ENCODE data around the gene TRMT61A.

Gene TRMT61A

GRCh38 chr14:103544388-103545218, 15.6 kb downstream of the TRMT61A start:
- Histone ChIP-seq H3K4me1 (ENCODE audit: control insufficient read depth, insufficient read depth, low read length, poor library complexity, severe bottlenecking) (peaks cover 31% of the 10 kb centered on the region), H3K4me3 (ENCODE audit: extremely low read depth, insufficient read depth, low read length, poor library complexity, severe bottlenecking) (no peak overlapping the region), H3K36me3 (ENCODE audit: control insufficient read depth, insufficient read depth, low read length) (no peaks in the 10 kb centered on the region), H3K9me3 (ENCODE audit: control insufficient read depth, low read length) (no peaks in the 10 kb centered on the region), H3K27ac (ENCODE audit: low read depth, low read length, severe bottlenecking) (no peak overlapping the region)
- WGBS, 2 experiments (ENCODE audit: insufficient coverage in 2 of 2), result 89% methylated on average over 32 to 34 of the region's 35 CpGs

GRCh38 chr14:103545219-103545914, 16.4 kb downstream of the TRMT61A start:
- H3K4me1 ChIP-seq (ENCODE audit: control insufficient read depth, insufficient read depth, low read length, poor library complexity, severe bottlenecking), result peaks cover 26% of the 10 kb centered on the region
- H3K4me3 ChIP-seq (ENCODE audit: extremely low read depth, insufficient read depth, low read length, poor library complexity, severe bottlenecking), result no peak overlapping the region
- 85 to 91% methylated on average over 24 to 25 of the region's 29 CpGs for WGBS, 2 experiments (ENCODE audit: insufficient coverage in 2 of 2)
- H3K36me3 ChIP-seq (ENCODE audit: control insufficient read depth, insufficient read depth, low read length), result no peaks in the 10 kb centered on the region
- no peak overlapping the region for H3K27ac ChIP-seq (ENCODE audit: low read depth, low read length, severe bottlenecking)
- H3K9me3 ChIP-seq (ENCODE audit: control insufficient read depth, low read length), result no peaks in the 10 kb centered on the region

- no peaks in the 10 kb centered on the region for H3K36me3 ChIP-seq (ENCODE audit: control insufficient read depth, insufficient read depth, low read length)
- H3K4me1 ChIP-seq (ENCODE audit: control insufficient read depth, insufficient read depth, low read length, poor library complexity, severe bottlenecking), result peaks cover 19% of the 10 kb centered on the region
- H3K9me3 ChIP-seq (ENCODE audit: control insufficient read depth, low read length), result no peaks in the 10 kb centered on the region
- H3K27ac ChIP-seq (ENCODE audit: low read depth, low read length, severe bottlenecking), result no peak overlapping the region
- WGBS, 2 experiments (ENCODE audit: insufficient coverage in 2 of 2), result 88 to 90% methylated on average over 21 to 27 of the region's 27 CpGs
- H3K4me3 ChIP-seq (ENCODE audit: extremely low read depth, insufficient read depth, low read length, poor library complexity, severe bottlenecking), result no peak overlapping the region
These were observed 17.1 kb downstream of the TRMT61A start for GRCh38 chr14:103545915-103546651.

GRCh38 chr14:103546652-103547454, 17.9 kb downstream of the TRMT61A start:
- H3K27ac ChIP-seq (ENCODE audit: low read depth, low read length, severe bottlenecking), result no peak overlapping the region

GRCh38 chr14:103547455-103547940, 18.5 kb downstream of the TRMT61A start:
- Histone ChIP-seq H3K9me3 (ENCODE audit: control insufficient read depth, low read length) (no peaks in the 10 kb centered on the region), H3K36me3 (ENCODE audit: control insufficient read depth, insufficient read depth, low read length) (no peaks in the 10 kb centered on the region), H3K4me3 (ENCODE audit: extremely low read depth, insufficient read depth, low read length, poor library complexity, severe bottlenecking) (no peak overlapping the region), H3K27ac (ENCODE audit: low read depth, low read length, severe bottlenecking) (no peak overlapping the region), H3K4me1 (ENCODE audit: control insufficient read depth, insufficient read depth, low read length, poor library complexity, severe bottlenecking) (peaks cover 15% of the 10 kb centered on the region)
- 93 to 95% methylated on average over 10 of the region's 11 CpGs for WGBS, 2 experiments (ENCODE audit: insufficient coverage in 2 of 2)

More at GRCh38 chr14:103546652-103547454, 17.9 kb downstream of the TRMT61A start:
- no peak overlapping the region for H3K4me3 ChIP-seq (ENCODE audit: extremely low read depth, insufficient read depth, low read length, poor library complexity, severe bottlenecking)
- H3K9me3 ChIP-seq (ENCODE audit: control insufficient read depth, low read length), result no peaks in the 10 kb centered on the region
- 27 to 32% methylated on average over 15 to 21 of the region's 21 CpGs for WGBS, 2 experiments (ENCODE audit: insufficient coverage in 2 of 2)
- peaks cover 15% of the 10 kb centered on the region for H3K4me1 ChIP-seq (ENCODE audit: control insufficient read depth, insufficient read depth, low read length, poor library complexity, severe bottlenecking)
- no peaks in the 10 kb centered on the region for H3K36me3 ChIP-seq (ENCODE audit: control insufficient read depth, insufficient read depth, low read length)

GRCh38 chr14:103547941-103548462, 19.0 kb downstream of the TRMT61A start:
- Histone ChIP-seq H3K36me3 (ENCODE audit: control insufficient read depth, insufficient read depth, low read length) (no peaks in the 10 kb centered on the region), H3K4me1 (ENCODE audit: control insufficient read depth, insufficient read depth, low read length, poor library complexity, severe bottlenecking) (peaks cover 13% of the 10 kb centered on the region)
- 89 to 92% methylated on average over 14 to 17 of the region's 18 CpGs for WGBS, 2 experiments (ENCODE audit: insufficient coverage in 2 of 2)

GRCh38 chr14:103548463-103549351, 19.7 kb downstream of the TRMT61A start:
- WGBS, 2 experiments (ENCODE audit: insufficient coverage in 2 of 2), result 93 to 94% methylated on average over 27 of the region's 27 CpGs
- Histone ChIP-seq H3K36me3 (ENCODE audit: control insufficient read depth, insufficient read depth, low read length) (peaks cover 4% of the 10 kb centered on the region), H3K27ac (ENCODE audit: low read depth, low read length, severe bottlenecking) (no peak overlapping the region), H3K4me3 (ENCODE audit: extremely low read depth, insufficient read depth, low read length, poor library complexity, severe bottlenecking) (no peak overlapping the region), H3K4me1 (ENCODE audit: control insufficient read depth, insufficient read depth, low read length, poor library complexity, severe bottlenecking) (peaks cover 10% of the 10 kb centered on the region), H3K9me3 (ENCODE audit: control insufficient read depth, low read length) (no peaks in the 10 kb centered on the region)

More at GRCh38 chr14:103547941-103548462, 19.0 kb downstream of the TRMT61A start:
- H3K9me3 ChIP-seq (ENCODE audit: control insufficient read depth, low read length), result no peaks in the 10 kb centered on the region
- no peak overlapping the region for H3K27ac ChIP-seq (ENCODE audit: low read depth, low read length, severe bottlenecking)
- H3K4me3 ChIP-seq (ENCODE audit: extremely low read depth, insufficient read depth, low read length, poor library complexity, severe bottlenecking), result no peak overlapping the region

- Histone ChIP-seq H3K4me3 (ENCODE audit: extremely low read depth, insufficient read depth, low read length, poor library complexity, severe bottlenecking) (no peak overlapping the region), H3K4me1 (ENCODE audit: control insufficient read depth, insufficient read depth, low read length, poor library complexity, severe bottlenecking) (peaks cover 10% of the 10 kb centered on the region), H3K9me3 (ENCODE audit: control insufficient read depth, low read length) (no peaks in the 10 kb centered on the region), H3K27ac (ENCODE audit: low read depth, low read length, severe bottlenecking) (no peak overlapping the region), H3K36me3 (ENCODE audit: control insufficient read depth, insufficient read depth, low read length) (peaks cover 4% of the 10 kb centered on the region)
- 87 to 93% methylated on average over 21 to 28 of the region's 30 CpGs for WGBS, 2 experiments (ENCODE audit: insufficient coverage in 2 of 2)
These were observed 20.6 kb downstream of the TRMT61A start for GRCh38 chr14:103549361-103550311.

Data from mesodermal cell (in vitro differentiated cells).